ENCODE results near the gene NTHL1.

GRCh38 chr16:2074071-2074470, 26.4 kb upstream of the NTHL1 start:
- TF ChIP-seq POLR2A (IDR thresholded peaks at IDR 0.05) (no peak), CTCF (IDR thresholded peaks at IDR 0.05) (no peak), EP300 (IDR thresholded peaks at IDR 0.05) (no peak)
